Measurements from ENCODE around the gene ISY1.
"Not testable (repeated sequence)": the region's sequence is repeated elsewhere in the genome, so short reads cannot be mapped to it uniquely, and the experiment has no call there.

ISY1 gene

GRCh38 chr3:129184784-129185542 is 24.1 kb upstream of the ISY1 start:
- H3K4me1 ChIP-seq (ENCODE audit: control insufficient read depth, insufficient read depth, low read length); H3K27ac ChIP-seq (ENCODE audit: low read depth, low read length); H3K27me3 ChIP-seq (ENCODE audit: control insufficient read depth, insufficient read depth, low read length); H3K9ac ChIP-seq (ENCODE audit: low read depth, low read length); H3K9me3 ChIP-seq (ENCODE audit: control insufficient read depth, insufficient read depth, low read length): not testable (repeated sequence)
- Histone ChIP-seq H3K36me3 (ENCODE audit: control insufficient read depth, insufficient read depth, low read length) (peaks cover 16% of the 10 kb centered on the region), H3K4me3 (ENCODE audit: low read depth, low read length) (peak overlapping the region; percentile 99)

GRCh38 chr3:129184396-129184657 is 23.5 kb upstream of the ISY1 start:
- H3K9ac ChIP-seq (ENCODE audit: low read depth, low read length): peak overlapping the region; percentile 100
- peak overlapping the region; percentile 96 for H3K27ac ChIP-seq (ENCODE audit: low read depth, low read length)
- no peaks in the 10 kb centered on the region for H3K27me3 ChIP-seq (ENCODE audit: control insufficient read depth, insufficient read depth, low read length)
- no peaks in the 10 kb centered on the region for H3K9me3 ChIP-seq (ENCODE audit: control insufficient read depth, insufficient read depth, low read length)
- peak overlapping the region; percentile 99 for H3K4me3 ChIP-seq (ENCODE audit: low read depth, low read length)
- H3K4me1 ChIP-seq (ENCODE audit: control insufficient read depth, insufficient read depth, low read length): peaks cover 9% of the 10 kb centered on the region; the same call in 1 of the 2 replicates
- H3K36me3 ChIP-seq (ENCODE audit: control insufficient read depth, insufficient read depth, low read length): peaks cover 23% of the 10 kb centered on the region

- no peaks in the 10 kb centered on the region for H3K9me3 ChIP-seq (ENCODE audit: control insufficient read depth, insufficient read depth, low read length)
- H3K4me3 ChIP-seq (ENCODE audit: low read depth, low read length): peak within 1 kb of the TSS; percentile 99
- H3K27ac ChIP-seq (ENCODE audit: low read depth, low read length): peak within 1 kb of the TSS; percentile 96
- H3K36me3 ChIP-seq (ENCODE audit: control insufficient read depth, insufficient read depth, low read length): peaks cover 28% of the 10 kb centered on the region
- peaks cover 9% of the 10 kb centered on the region; the same call in 1 of the 2 replicates for H3K4me1 ChIP-seq (ENCODE audit: control insufficient read depth, insufficient read depth, low read length)
- peak within 1 kb of the TSS; percentile 100 for H3K9ac ChIP-seq (ENCODE audit: low read depth, low read length)
- H3K27me3 ChIP-seq (ENCODE audit: control insufficient read depth, insufficient read depth, low read length): no peaks in the 10 kb centered on the region
These were observed 22.9 kb upstream of the ISY1 start, which contains the start of gene CNBP for GRCh38 chr3:129183569-129184395. CNBP (minus strand) TSS chr3:129183896; CDS start chr3:129171757, 12,139 bp downstream.

- H3K4me3 ChIP-seq (ENCODE audit: low read depth, low read length): peak overlapping the region; percentile 99
- H3K27ac ChIP-seq (ENCODE audit: low read depth, low read length): peak overlapping the region; percentile 96
- H3K36me3 ChIP-seq (ENCODE audit: control insufficient read depth, insufficient read depth, low read length): peaks cover 39% of the 10 kb centered on the region
- H3K9me3 ChIP-seq (ENCODE audit: control insufficient read depth, insufficient read depth, low read length): no peaks in the 10 kb centered on the region
- H3K4me1 ChIP-seq (ENCODE audit: control insufficient read depth, insufficient read depth, low read length): peaks cover 9% of the 10 kb centered on the region; the same call in 1 of the 2 replicates
- peak overlapping the region; percentile 100 for H3K9ac ChIP-seq (ENCODE audit: low read depth, low read length)
- no peaks in the 10 kb centered on the region for H3K27me3 ChIP-seq (ENCODE audit: control insufficient read depth, insufficient read depth, low read length)
These were observed 21.7 kb upstream of the ISY1 start for GRCh38 chr3:129182390-129183185.

- peak overlapping the region; percentile 99 for H3K4me3 ChIP-seq (ENCODE audit: low read depth, low read length)
- no peaks in the 10 kb centered on the region for H3K9me3 ChIP-seq (ENCODE audit: control insufficient read depth, insufficient read depth, low read length)
- peak overlapping the region; percentile 100 for H3K9ac ChIP-seq (ENCODE audit: low read depth, low read length)
- H3K27me3 ChIP-seq (ENCODE audit: control insufficient read depth, insufficient read depth, low read length): no peaks in the 10 kb centered on the region
- peak overlapping the region; percentile 96 for H3K27ac ChIP-seq (ENCODE audit: low read depth, low read length)
- H3K36me3 ChIP-seq (ENCODE audit: control insufficient read depth, insufficient read depth, low read length): peaks cover 47% of the 10 kb centered on the region
- H3K4me1 ChIP-seq (ENCODE audit: control insufficient read depth, insufficient read depth, low read length): peaks cover 9% of the 10 kb centered on the region; the same call in 1 of the 2 replicates
These were observed 21.0 kb upstream of the ISY1 start for GRCh38 chr3:129181819-129182218.

- Histone ChIP-seq H3K27ac (ENCODE audit: low read depth, low read length) (no peak overlapping the region), H3K9me3 (ENCODE audit: control insufficient read depth, insufficient read depth, low read length) (no peaks in the 10 kb centered on the region), H3K27me3 (ENCODE audit: control insufficient read depth, insufficient read depth, low read length) (no peaks in the 10 kb centered on the region), H3K36me3 (ENCODE audit: control insufficient read depth, insufficient read depth, low read length) (peaks cover 59% of the 10 kb centered on the region), H3K4me3 (ENCODE audit: low read depth, low read length) (peak overlapping the region; percentile 23), H3K9ac (ENCODE audit: low read depth, low read length) (no peak overlapping the region), H3K4me1 (ENCODE audit: control insufficient read depth, insufficient read depth, low read length) (peaks cover 9% of the 10 kb centered on the region; the same call in 1 of the 2 replicates)
These were observed 19.6 kb upstream of the ISY1 start for GRCh38 chr3:129180461-129180860.

- Histone ChIP-seq H3K4me3 (ENCODE audit: low read depth, low read length) (no peak overlapping the region), H3K36me3 (ENCODE audit: control insufficient read depth, insufficient read depth, low read length) (peaks cover 76% of the 10 kb centered on the region), H3K9me3 (ENCODE audit: control insufficient read depth, insufficient read depth, low read length) (no peaks in the 10 kb centered on the region), H3K27ac (ENCODE audit: low read depth, low read length) (no peak overlapping the region), H3K27me3 (ENCODE audit: control insufficient read depth, insufficient read depth, low read length) (no peaks in the 10 kb centered on the region), H3K4me1 (ENCODE audit: control insufficient read depth, insufficient read depth, low read length) (peaks cover 6% of the 10 kb centered on the region; the same call in 1 of the 2 replicates), H3K9ac (ENCODE audit: low read depth, low read length) (no peak overlapping the region)
These were observed 15.2 kb upstream of the ISY1 start for GRCh38 chr3:129176051-129176450.

- Histone ChIP-seq H3K36me3 (ENCODE audit: control insufficient read depth, insufficient read depth, low read length) (peaks cover 75% of the 10 kb centered on the region), H3K9ac (ENCODE audit: low read depth, low read length) (no peak overlapping the region), H3K27me3 (ENCODE audit: control insufficient read depth, insufficient read depth, low read length) (no peaks in the 10 kb centered on the region), H3K9me3 (ENCODE audit: control insufficient read depth, insufficient read depth, low read length) (no peaks in the 10 kb centered on the region), H3K4me3 (ENCODE audit: low read depth, low read length) (no peak overlapping the region), H3K4me1 (ENCODE audit: control insufficient read depth, insufficient read depth, low read length) (no peaks in the 10 kb centered on the region), H3K27ac (ENCODE audit: low read depth, low read length) (no peak overlapping the region)
These were observed 12.9 kb upstream of the ISY1 start for GRCh38 chr3:129173725-129174124.

- H3K4me1 ChIP-seq (ENCODE audit: control insufficient read depth, insufficient read depth, low read length): no peaks in the 10 kb centered on the region
- peaks cover 71% of the 10 kb centered on the region for H3K36me3 ChIP-seq (ENCODE audit: control insufficient read depth, insufficient read depth, low read length)
These were observed 12.3 kb upstream of the ISY1 start for GRCh38 chr3:129173206-129173605.

GRCh38 chr3:129166579-129167332 is 5.9 kb upstream of the ISY1 start:
- Histone ChIP-seq H3K9me3 (ENCODE audit: control insufficient read depth, insufficient read depth, low read length) (no peaks in the 10 kb centered on the region), H3K4me3 (ENCODE audit: low read depth, low read length) (no peak overlapping the region), H3K4me1 (ENCODE audit: control insufficient read depth, insufficient read depth, low read length) (0 out of 2 replicates have a peak, but pooled peaks cover 5% of the 10 kb centered on the region), H3K27me3 (ENCODE audit: control insufficient read depth, insufficient read depth, low read length) (no peaks in the 10 kb centered on the region), H3K36me3 (ENCODE audit: control insufficient read depth, insufficient read depth, low read length) (peaks cover 61% of the 10 kb centered on the region), H3K27ac (ENCODE audit: low read depth, low read length) (no peak overlapping the region), H3K9ac (ENCODE audit: low read depth, low read length) (no peak overlapping the region)

More at GRCh38 chr3:129173206-129173605, 12.3 kb upstream of the ISY1 start:
- H3K27me3 ChIP-seq (ENCODE audit: control insufficient read depth, insufficient read depth, low read length): no peaks in the 10 kb centered on the region
- H3K27ac ChIP-seq (ENCODE audit: low read depth, low read length): no peak overlapping the region
- H3K9ac ChIP-seq (ENCODE audit: low read depth, low read length): no peak overlapping the region
- no peak overlapping the region for H3K4me3 ChIP-seq (ENCODE audit: low read depth, low read length)
- no peaks in the 10 kb centered on the region for H3K9me3 ChIP-seq (ENCODE audit: control insufficient read depth, insufficient read depth, low read length)
